GM23338 (cell line): ENCODE measurements around the gene GTSE1. TPM values are rescaled to one million over a fixed set of nuclear protein-coding genes. Genes with fewer than 3 reads are reported as not detected.

ENCODE experiments used
- ATAC-seq: fragments of 200-7000 bp; cut with Tn5 transposase; 3 replicates; pipeline ENCODE4 v1.9.1; 2020
- DNase-seq: peaks from one replicate; pipeline ENCODE4 v3.0.0-alpha.2; 2015; ENCODE audit warnings: low spot score
- H2AFZ ChIP-seq: fragments of 200-600 bp; sonication (generic); 2 replicates; pipeline ENCODE4 v1.8.0; 2016; ENCODE audit warnings: antibody characterized with exemption, mild to moderate bottlenecking, moderate library complexity
- H3F3A ChIP-seq: fragments of 200-600 bp; sonication (generic); replicated peaks from 2 replicates; pipeline ENCODE4 v1.8.0; 2017; ENCODE audit warnings: antibody characterized with exemption, mixed run types, low read depth
- H3K27ac ChIP-seq: fragments of 200-600 bp; sonication (generic); 2 replicates; pipeline ENCODE4 v1.6.1; 2016; ENCODE audit warnings: low read depth
- H3K27me3 ChIP-seq: fragments of 200-600 bp; sonication (generic); 2 replicates; pipeline ENCODE4 v1.8.0; 2016; ENCODE audit warnings: mild to moderate bottlenecking, mixed run types, moderate library complexity; ENCODE audit not compliant: insufficient read depth
- H3K36me3 ChIP-seq: fragments of 200-600 bp; sonication (generic); 2 replicates; pipeline ENCODE4 v1.8.0; 2016; ENCODE audit warnings: mild to moderate bottlenecking; ENCODE audit not compliant: insufficient read depth
- H3K4me1 ChIP-seq: fragments of 200-600 bp; sonication (generic); 2 replicates; pipeline ENCODE4 v1.8.0; 2016; ENCODE audit warnings: mild to moderate bottlenecking, moderate library complexity; ENCODE audit not compliant: insufficient read depth
- H3K4me2 ChIP-seq: fragments of 200-600 bp; sonication (generic); 2 replicates; pipeline ENCODE4 v1.7.1; 2017; ENCODE audit warnings: mixed run types
- H3K4me3 ChIP-seq: fragments of 200-600 bp; sonication (generic); 2 replicates; pipeline ENCODE4 v1.6.1; 2016; ENCODE audit warnings: mixed run types
- H3K79me2 ChIP-seq: fragments of 200-600 bp; sonication (generic); replicated peaks from 2 replicates; pipeline ENCODE4 v1.8.0; 2017; ENCODE audit warnings: mild to moderate bottlenecking; ENCODE audit not compliant: insufficient read depth
- H3K9me2 ChIP-seq: fragments of 200-600 bp; sonication (generic); 2 replicates; pipeline ENCODE4 v1.8.0; 2017; ENCODE audit not compliant: insufficient read depth
- H4K20me1 ChIP-seq: fragments of 200-600 bp; sonication (generic); replicated peaks from 2 replicates; pipeline ENCODE4 v1.8.0; 2017; ENCODE audit warnings: mild to moderate bottlenecking; ENCODE audit not compliant: insufficient read depth
- H3K27ac Mint-ChIP-seq: 2 replicates; pipeline ENCODE4 v1.8.0; 2020; ENCODE audit warnings: inconsistent platforms, mild to moderate bottlenecking, moderate library complexity, mixed read lengths
- H3K27me3 Mint-ChIP-seq: 3 replicates; pipeline ENCODE4 v1.8.0; 2022; ENCODE audit warnings: low read depth, mild to moderate bottlenecking, moderate library complexity, mixed read lengths, inconsistent platforms; ENCODE audit not compliant: insufficient read depth, poor library complexity
- H3K36me3 Mint-ChIP-seq: 3 replicates; pipeline ENCODE4 v1.8.0; 2021; ENCODE audit warnings: low read depth, mild to moderate bottlenecking, inconsistent platforms, moderate library complexity, mixed read lengths
- H3K4me1 Mint-ChIP-seq: 3 replicates; pipeline ENCODE4 v1.8.0; 2020; ENCODE audit warnings: mild to moderate bottlenecking, inconsistent platforms, mixed read lengths
- H3K4me3 Mint-ChIP-seq: 3 replicates; pipeline ENCODE4 v1.8.0; 2021; ENCODE audit warnings: moderate library complexity, mild to moderate bottlenecking, inconsistent platforms, mixed read lengths
- H3K9me3 Mint-ChIP-seq: 3 replicates; pipeline ENCODE4 v1.8.0; 2020; ENCODE audit warnings: moderate library complexity, mild to moderate bottlenecking, inconsistent platforms, mixed read lengths
- CTCF ChIP-seq, 2 experiments: fragments of 200-600 bp in 1 of 2; sonication (generic) in 1 of 2; conservative IDR thresholded peaks; 2 replicates each; pipeline versions ENCODE4 v1.5.1 to v1.6.1; 2016 to 2017; ENCODE audit warnings: antibody characterized with exemption in 2 of 2, low read depth in 2 of 2, mild to moderate bottlenecking in 2 of 2, moderate library complexity in 1 of 2
- EZH2 ChIP-seq: fragments of 200-600 bp; sonication (generic); IDR thresholded peaks from one replicate; pipeline ENCODE4 v1.8.0; 2017; ENCODE audit warnings: antibody characterized with exemption, mild to moderate bottlenecking, low read depth; ENCODE audit not compliant: unreplicated experiment
- EZH2phosphoT487 ChIP-seq: fragments of 200-600 bp; sonication (generic); IDR thresholded peaks from one replicate; pipeline ENCODE4 v1.8.1; 2018; ENCODE audit warnings: antibody characterized with exemption; ENCODE audit not compliant: unreplicated experiment
- JUNB ChIP-seq: IDR thresholded peaks from one replicate; pipeline ENCODE4 v1.6.1; 2016; ENCODE audit warnings: antibody characterized with exemption; ENCODE audit not compliant: unreplicated experiment
- NANOG ChIP-seq: IDR thresholded peaks from 2 replicates; pipeline ENCODE4 v1.6.1; 2016; ENCODE audit warnings: antibody characterized with exemption, borderline replicate concordance
- STAT1 ChIP-seq: IDR thresholded peaks from one replicate; pipeline ENCODE4 v1.6.1; 2016; ENCODE audit warnings: antibody characterized with exemption; ENCODE audit not compliant: unreplicated experiment
- ZNF114 ChIP-seq: fragments of 250-450 bp; sonication (Bioruptor Pico); IDR thresholded peaks from 2 replicates; pipeline ENCODE4 v1.5.0; 2020; ENCODE audit warnings: mild to moderate bottlenecking, moderate library complexity
- ZNF462 ChIP-seq: fragments of 250-450 bp; sonication (Bioruptor Pico); IDR thresholded peaks from 2 replicates; pipeline ENCODE4 v1.5.0; 2020; ENCODE audit warnings: mild to moderate bottlenecking, moderate library complexity
- polyA plus RNA-seq: library from polyadenylated mRNA; unstranded; fragments of >200 nt; fragmentation: Nextera tagmentation; extraction: Ambion mirVana; gene quantifications from 2 replicates; pipeline ENCODE4 v1.2.1, GENCODE V29; 2016
- total RNA-seq: library from RNA; depleted of rRNA; stranded (reverse); fragments of >200 nt; shearing (Covaris generic); gene quantifications from 2 replicates; pipeline ENCODE4 v1.2.3, GENCODE V29; 2014

The GTSE1 gene
- total and polyA plus RNA-seq, 2 experiments from 2014 or later = 26.3 to 28.6 TPM

GRCh38 chr22:46274381-46274780 is 22.3 kb upstream of the GTSE1 start:
- peaks cover 16% of the 10 kb centered on the region; the same call in 1 of the 2 replicates for H3K36me3 ChIP-seq
- H2AFZ ChIP-seq = no peak overlapping the region
- no peak overlapping the region for H3K27ac ChIP-seq
- TF ChIP-seq JUNB = no peak
- TF ChIP-seq EZH2phosphoT487 = no peak
- TF ChIP-seq EZH2 = no peak
- TF ChIP-seq ZNF114 (CRISPR knock-in tag) = no peak
- TF ChIP-seq NANOG = no peak
- TF ChIP-seq ZNF462 (CRISPR knock-in tag) = no peak
- no peak for TF ChIP-seq CTCF (conservative IDR thresholded peaks at IDR 0.05; ENCODE audit: low read depth in 2 of 2)
- TF ChIP-seq STAT1 = no peak
- no peaks in the 10 kb centered on the region for H3K4me1 ChIP-seq
- no peak overlapping the region for H3K4me3 Mint-ChIP-seq
- no peak overlapping the region for H3K4me3 ChIP-seq
- H3K36me3 Mint-ChIP-seq = peaks cover 43% of the 10 kb centered on the region
- H3F3A ChIP-seq = no peaks in the 10 kb centered on the region
- H3K9me3 Mint-ChIP-seq = no peaks in the 10 kb centered on the region
- no peak for DNase-seq
- H3K4me2 ChIP-seq = no peak overlapping the region
- H3K27me3 ChIP-seq = no peaks in the 10 kb centered on the region
- no peaks in the 10 kb centered on the region for H3K9me2 ChIP-seq
- peaks cover 5% of the 10 kb centered on the region for H3K27me3 Mint-ChIP-seq
- H3K27ac Mint-ChIP-seq = no peak overlapping the region
- no peaks in the 10 kb centered on the region; the same call in 1 of the 2 replicates for H4K20me1 ChIP-seq
- H3K79me2 ChIP-seq = no peaks in the 10 kb centered on the region
- H3K4me1 Mint-ChIP-seq = no peaks in the 10 kb centered on the region
- no peak for ATAC-seq
